Endothelial cell of umbilical vein (primary cell): ENCODE results near the gene COPB1. TPM values are rescaled to one million over a fixed set of nuclear protein-coding genes. Genes with fewer than 3 reads are reported as not detected.

Source experiments
- BruUV-seq: library from RNA; stranded (reverse); fragments of 400-500 nt; replicated peaks from 2 replicates; lab custom pipeline; 2021; lab: Mats Ljungman, UMichigan
- CTCF ChIA-PET: fragments of 300-600, 350-600 bp; sonication (Branson Sonifier 250); formaldehyde crosslinking; loops from one replicate; lab custom pipeline; 2021; ENCODE audit warnings: antibody characterized with exemption, inconsistent platforms; lab: Charles Lee
- POLR2A ChIA-PET: fragments of 300-600, 350-600 bp; sonication (Branson Sonifier 250); formaldehyde crosslinking; loops from one replicate; lab custom pipeline; 2021; ENCODE audit warnings: antibody characterized with exemption, inconsistent platforms; lab: Charles Lee
- DNase-seq: peaks from one replicate; pipeline ENCODE4 v3.0.0-alpha.2; 2011; ENCODE audit warnings: low read depth, low spot score
- FAIRE-seq: peaks from 2 replicates; lab custom pipeline; 2011; peaks lifted over from hg19 to GRCh38; lab: Jason Lieb, UNC
- H2AFZ ChIP-seq: 2 replicates; pipeline ENCODE4 v1.6.0; 2012; ENCODE audit warnings: low read depth, low read length, control low read depth, inconsistent platforms
- H3K27ac ChIP-seq: 2 replicates; pipeline ENCODE4 v1.5.1; 2011; ENCODE audit warnings: low read depth, mild to moderate bottlenecking, control low read depth, low read length, moderate library complexity; ENCODE audit not compliant: insufficient read depth
- H3K27me3 ChIP-seq, 2 experiments: 2 replicates each; pipeline versions ENCODE4 v1.6.0 to v1.6.1; 2011; ENCODE audit warnings: low read length in 2 of 2, mixed read lengths in 1 of 2; ENCODE audit not compliant: control insufficient read depth in 2 of 2, insufficient read depth in 2 of 2
- H3K36me3 ChIP-seq, 2 experiments: 2 replicates in 1 of 2; 3 replicates in 1 of 2; pipeline ENCODE4 v1.5.1; 2011; ENCODE audit warnings: low read length in 2 of 2, mild to moderate bottlenecking in 1 of 2, moderate library complexity in 1 of 2; ENCODE audit not compliant: control insufficient read depth in 2 of 2, insufficient read depth in 2 of 2; ENCODE audit errors: extremely low read depth in 1 of 2
- H3K4me1 ChIP-seq: 3 replicates; pipeline ENCODE4 v1.5.1; 2011; ENCODE audit warnings: mild to moderate bottlenecking, low read length; ENCODE audit not compliant: control insufficient read depth, insufficient read depth; ENCODE audit errors: extremely low read depth
- H3K4me2 ChIP-seq: 2 replicates; pipeline ENCODE4 v1.6.1; 2011; ENCODE audit warnings: low read length, control low read depth, mixed read lengths; ENCODE audit not compliant: insufficient read depth
- H3K4me3 ChIP-seq, 3 experiments: fragments of 200-600 bp in 1 of 3; sonication (generic), shearing (Covaris generic) in 1 of 3; replicated peaks in 1 of 3; 2 replicates each; pipeline ENCODE4 v1.5.1; 2011 to 2016; ENCODE audit warnings: control low read depth in 3 of 3, low read length in 3 of 3, mild to moderate bottlenecking in 2 of 3, inconsistent platforms in 1 of 3, low read depth in 1 of 3, moderate library complexity in 1 of 3; ENCODE audit not compliant: insufficient read depth in 1 of 3
- H3K79me2 ChIP-seq: 2 replicates; pipeline ENCODE4 v1.6.0; 2012; ENCODE audit warnings: low read length, inconsistent platforms; ENCODE audit not compliant: control insufficient read depth, insufficient read depth
- H3K9ac ChIP-seq: replicated peaks from 2 replicates; pipeline ENCODE3; 2011; ENCODE audit warnings: low read length, control low read depth; ENCODE audit not compliant: insufficient read depth; ENCODE audit errors: extremely low read depth
- H3K9me1 ChIP-seq: replicated peaks from 3 replicates; pipeline ENCODE4 v1.6.0; 2011; ENCODE audit warnings: mild to moderate bottlenecking, low read length; ENCODE audit not compliant: control insufficient read depth, insufficient read depth; ENCODE audit errors: extremely low read depth
- H3K9me3 ChIP-seq: replicated peaks from 2 replicates; pipeline ENCODE4 v1.5.1; 2012; ENCODE audit warnings: low read length, inconsistent platforms; ENCODE audit not compliant: control insufficient read depth, insufficient read depth
- H4K20me1 ChIP-seq: replicated peaks from 2 replicates; pipeline ENCODE3; 2011; ENCODE audit warnings: mild to moderate bottlenecking, low read length; ENCODE audit not compliant: control insufficient read depth, insufficient read depth; ENCODE audit errors: extremely low read depth
- CTCF ChIP-seq, 2 donors: IDR thresholded peaks; 1 replicate in 1 of 2; 2 replicates in 1 of 2; pipeline ENCODE4 v1.5.1; 2011; ENCODE audit warnings: low read length in 2 of 2, mild to moderate bottlenecking in 2 of 2, moderate library complexity in 2 of 2, control low read depth in 1 of 2, inconsistent platforms in 1 of 2, low read depth in 1 of 2; ENCODE audit not compliant: insufficient read depth in 1 of 2; ENCODE audit errors: extremely low read depth in 1 of 2
- EZH2 ChIP-seq: IDR thresholded peaks from 2 replicates; pipeline ENCODE4 v1.6.1; 2012; ENCODE audit warnings: borderline replicate concordance, low read depth, mild to moderate bottlenecking, moderate library complexity, low read length, inconsistent platforms; ENCODE audit not compliant: severe bottlenecking
- FOS ChIP-seq: IDR thresholded peaks from 2 replicates; pipeline ENCODE4 v1.6.1; 2011; ENCODE audit warnings: mild to moderate bottlenecking, low read length, moderate library complexity, borderline replicate concordance; ENCODE audit not compliant: insufficient read depth
- GATA2 ChIP-seq: IDR thresholded peaks from 2 replicates; pipeline ENCODE4 v1.7.0; 2011; ENCODE audit warnings: low read depth, mild to moderate bottlenecking, moderate library complexity, mixed read lengths, low read length; ENCODE audit not compliant: insufficient read length, insufficient read depth
- JUN ChIP-seq: IDR thresholded peaks from 2 replicates; pipeline ENCODE4 v1.6.1; 2011; ENCODE audit warnings: borderline replicate concordance, low read depth; ENCODE audit not compliant: insufficient read length, insufficient read depth
- MAX ChIP-seq: IDR thresholded peaks from 2 replicates; pipeline ENCODE4 v1.6.1; 2011; ENCODE audit not compliant: insufficient read depth, insufficient read length
- MYC ChIP-seq: IDR thresholded peaks from one replicate; pipeline ENCODE4 v1.6.1; 2011; ENCODE audit warnings: mild to moderate bottlenecking, low read depth, low read length
- POLR2A ChIP-seq: IDR thresholded peaks from 2 replicates; pipeline ENCODE4 v1.6.1; 2012; ENCODE audit warnings: low read depth, mild to moderate bottlenecking, control low read depth, low read length
- POLR2AphosphoS5 ChIP-seq: IDR thresholded peaks from 2 replicates; pipeline ENCODE4 v1.6.1; 2012; ENCODE audit warnings: low read depth, mild to moderate bottlenecking, control low read depth, low read length, moderate library complexity; ENCODE audit not compliant: insufficient read depth
- dilution Hi-C: fragments of 300-500 bp; cut with MboI; formaldehyde crosslinking; loops from one replicate; pipeline ENCODE4 v1.15.0; 2019; ENCODE audit warnings: low sequenced_read_pairs; ENCODE audit not compliant: extremely low pct_ligation_motif_present
- intact Hi-C: fragments of 100-400 bp; cut with micrococcal nuclease; formaldehyde crosslinking; loops from one replicate; pipeline ENCODE4 v1.10.0; 2022
- polyA plus RNA-seq, 4 experiments: library from polyadenylated mRNA; depleted of rRNA in 3 of 4; stranded (reverse) in 3 of 4; unstranded in 1 of 4; fragments of >200 nt; gene quantifications; 2 replicates each; pipeline versions ENCODE4 v1.2.1 to v1.2.3, GENCODE V29; 2011 to 2012; ENCODE audit warnings: missing spikeins in 1 of 4
- total RNA-seq: library from RNA; stranded (reverse); gene quantifications from 2 replicates; pipeline ENCODE4 v1.2.3, GENCODE V29; 2021

COPB1 gene
- total and polyA plus RNA-seq, 2 donors (not counting 3 experiments of a cell fraction or from before 2014, with no cell fraction given), result 61.1 to 145 TPM

GRCh38 chr11:14546672-14547071 is 47.1 kb upstream of the COPB1 start:
- FAIRE-seq (no peak), DNase-seq (no peak)
- Histone ChIP-seq H3K9me1 (no peaks in the 10 kb centered on the region), H2AFZ (no peak overlapping the region), H3K36me3 (no peaks in the 10 kb centered on the region), H3K9me3 (no peaks in the 10 kb centered on the region), H3K4me3 (no peak overlapping the region), H3K27me3 (peaks cover 4 to 10% of the 10 kb centered on the region in 2 experiments), H3K4me1 (no peaks in the 10 kb centered on the region), H4K20me1 (no peaks in the 10 kb centered on the region), H3K79me2 (no peaks in the 10 kb centered on the region), H3K9ac (no peak overlapping the region), H3K27ac (no peak overlapping the region), H3K4me2 (no peak overlapping the region)
- intact Hi-C loops, result no loop called here
- TF ChIP-seq MAX, result no peak
- BruUV-seq, result no TSS peak
- ChIA-PET CTCF (interaction anchor here (1.1 to 1.6 kb wide), 2 partner anchors 8 to 15 kb away, joined by 3 to 4 read pairs; no protein-coding TSS in a partner anchor), POLR2A (no interaction called here)
- dilution Hi-C loops, result no loop called here

- intact Hi-C loops, result no loop called here
- Histone ChIP-seq H3K9ac (no peak overlapping the region), H3K36me3 (no peaks in the 10 kb centered on the region), H2AFZ (no peak overlapping the region), H3K27ac (no peak overlapping the region), H3K4me1 (no peaks in the 10 kb centered on the region), H3K79me2 (no peaks in the 10 kb centered on the region), H3K27me3 (peaks cover 9 to 19% of the 10 kb centered on the region in 2 experiments), H3K4me3 (no peak overlapping the region), H3K9me3 (no peaks in the 10 kb centered on the region), H4K20me1 (no peaks in the 10 kb centered on the region), H3K9me1 (no peaks in the 10 kb centered on the region), H3K4me2 (no peak overlapping the region)
- dilution Hi-C loops, result no loop called here
- DNase-seq (no peak), FAIRE-seq (no peak)
- ChIA-PET CTCF (no interaction called here), POLR2A (no interaction called here)
- TF ChIP-seq CTCF (IDR thresholded peaks at IDR 0.05; ENCODE audit: extremely low read depth in 1 of 2, insufficient read depth in 1 of 2, low read depth in 1 of 2, low read length in 2 of 2), result no peak
- TF ChIP-seq MAX, result no peak
- no peak for TF ChIP-seq FOS
- TF ChIP-seq GATA2, result no peak
- no peak for TF ChIP-seq JUN
- TF ChIP-seq MYC, result no peak
- TF ChIP-seq POLR2AphosphoS5, result no peak
- no peak for TF ChIP-seq EZH2
- TF ChIP-seq POLR2A, result no peak
- BruUV-seq, result no TSS peak
Measured at GRCh38 chr11:14544611-14545010, 45.0 kb upstream of the COPB1 start.
